Activated CD4-positive, alpha-beta T cell treated with anti-CD3 and anti-CD28 coated beads, Interleukin-2, Interleukin-4, amounts not matched to agents 100 ng/mL and 50 ng/mL, durations not matched to agents 16 hours and 8 hours (primary cell): ENCODE results near the gene POMP.
A peak's percentile ranks its signal among the peaks of the same experiment; 100 is the strongest.
"Not testable (repeated sequence)": the region's sequence is repeated elsewhere in the genome, so short reads cannot be mapped to it uniquely, and the experiment has no call there.

Experiments used
- DNase-seq: peaks from one replicate; pipeline ENCODE4 v3.0.0-alpha.2; 2020; ENCODE audit warnings: low spot score

The POMP gene

DNA sequence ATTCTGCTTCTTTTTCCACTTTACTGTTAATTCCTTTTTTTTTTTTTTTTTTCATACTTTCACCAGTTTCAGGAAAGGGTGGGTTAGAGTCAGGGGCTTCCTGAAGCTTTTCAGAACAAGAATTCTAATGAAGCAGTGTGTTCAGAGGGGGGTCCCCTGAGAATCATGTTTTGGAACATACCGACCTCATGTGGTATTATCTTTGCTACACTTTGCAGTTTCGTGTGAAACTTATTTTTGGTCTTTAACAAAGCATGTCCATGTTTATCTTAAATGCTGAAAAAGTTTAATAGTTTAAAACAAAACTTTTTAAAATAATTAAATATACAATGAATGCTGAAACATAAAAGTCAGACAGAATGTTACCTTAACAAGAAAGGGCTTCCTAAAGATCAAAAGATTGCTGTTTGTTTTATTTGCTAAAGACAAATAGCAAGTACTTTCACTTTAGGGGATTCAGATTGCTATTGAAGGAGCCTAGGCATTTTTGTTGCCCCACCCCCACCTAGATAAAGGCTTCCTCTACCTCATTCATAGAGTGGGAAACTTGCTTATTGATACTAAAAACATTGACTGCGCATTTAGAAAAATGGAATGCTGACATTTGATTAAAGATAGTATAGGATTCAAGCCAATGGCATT is 21.1 kb upstream of the POMP start:
- DNase-seq, result no peak

DNA sequence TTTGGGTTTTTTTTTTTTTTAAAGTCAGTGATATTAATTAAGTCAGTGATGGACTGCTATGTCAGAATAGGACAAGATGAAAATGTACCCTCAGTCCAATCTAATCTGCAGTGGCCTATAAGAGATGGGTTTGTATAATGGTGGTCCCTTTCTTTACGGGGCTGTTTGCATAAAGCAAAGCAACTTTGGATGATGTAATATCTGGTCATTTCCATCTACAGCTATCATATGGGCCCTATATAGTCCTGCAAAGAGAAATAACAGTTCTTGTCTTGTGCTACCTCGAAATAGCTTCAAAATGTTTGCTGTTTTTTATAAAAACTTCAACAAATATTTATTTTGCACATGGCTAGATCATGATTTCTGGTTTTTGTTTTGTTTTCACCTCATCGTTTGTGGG is 20.2 kb upstream of the POMP start:
- no peak for DNase-seq

DNA sequence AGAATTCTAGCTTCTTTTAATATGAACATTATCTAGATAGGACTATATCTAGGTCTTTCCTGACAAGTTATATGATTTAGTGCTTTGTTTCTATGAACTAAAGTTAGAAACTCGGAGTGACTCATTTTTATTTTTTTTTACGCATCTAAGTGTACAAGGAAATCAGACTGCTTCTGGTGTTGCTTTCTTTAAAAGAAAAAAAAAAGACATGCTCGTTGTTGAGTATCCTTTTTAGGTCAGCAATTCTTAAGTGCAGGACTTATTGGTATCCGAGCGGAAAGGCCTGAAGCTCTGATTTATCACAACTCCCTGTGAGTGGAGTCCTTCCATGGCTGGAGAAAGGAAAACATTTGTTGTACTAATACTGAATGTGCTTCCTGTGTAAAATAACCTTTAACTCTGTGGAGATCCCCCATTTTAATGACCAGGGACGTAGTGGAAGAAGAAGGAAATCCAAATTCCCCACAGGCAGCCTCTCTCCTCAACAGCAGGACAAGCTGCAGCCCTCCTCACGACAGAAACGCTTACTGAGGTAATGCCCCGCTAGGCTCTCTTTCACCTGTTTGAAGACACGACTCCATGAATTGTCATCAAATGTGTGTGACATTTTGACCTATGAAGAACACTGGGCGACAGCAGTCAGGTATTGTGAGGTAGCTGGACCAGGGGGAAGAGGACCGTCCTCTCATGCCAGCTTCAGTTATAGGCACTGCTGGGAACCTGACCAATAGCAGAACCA is 17.9 kb upstream of the POMP start:
- DNase-seq, result no peak

DNA sequence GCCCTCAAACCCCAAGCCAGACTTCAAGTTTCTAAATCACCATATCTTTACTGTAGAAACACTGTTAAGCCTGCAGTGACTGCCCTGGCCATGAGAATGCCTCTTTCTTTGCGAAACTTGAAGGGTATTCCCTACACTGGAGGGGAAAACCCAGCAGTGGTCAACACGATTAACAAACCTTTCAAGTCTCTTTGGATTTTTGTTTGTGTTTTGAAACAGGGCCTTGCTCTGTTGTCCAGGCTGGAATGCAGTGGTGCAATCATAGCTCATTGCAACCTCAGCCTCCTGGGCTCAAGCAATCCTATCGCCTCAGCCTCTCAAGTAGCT is 17.4 kb upstream of the POMP start:
- no peak for DNase-seq

DNA sequence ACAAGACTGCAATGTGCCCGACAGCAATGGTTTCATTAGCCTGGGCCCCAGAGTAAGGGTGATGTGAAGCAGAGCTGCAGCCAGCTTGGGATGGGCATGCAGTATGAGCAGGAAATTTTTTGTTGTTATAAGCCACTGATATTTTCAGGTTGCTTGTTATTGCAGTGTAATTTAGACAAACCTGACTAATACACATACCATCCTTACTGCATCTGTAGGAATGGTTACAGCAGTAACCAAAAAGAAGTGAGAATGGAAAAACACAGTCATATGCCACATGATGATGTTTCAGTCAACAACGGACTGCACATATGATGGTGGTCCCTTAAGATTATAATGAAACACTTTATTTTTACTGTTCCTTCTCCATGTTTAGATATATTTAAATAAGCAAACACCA is 8.6 kb upstream of the POMP start:
- DNase-seq, result peak; percentile 36

DNA sequence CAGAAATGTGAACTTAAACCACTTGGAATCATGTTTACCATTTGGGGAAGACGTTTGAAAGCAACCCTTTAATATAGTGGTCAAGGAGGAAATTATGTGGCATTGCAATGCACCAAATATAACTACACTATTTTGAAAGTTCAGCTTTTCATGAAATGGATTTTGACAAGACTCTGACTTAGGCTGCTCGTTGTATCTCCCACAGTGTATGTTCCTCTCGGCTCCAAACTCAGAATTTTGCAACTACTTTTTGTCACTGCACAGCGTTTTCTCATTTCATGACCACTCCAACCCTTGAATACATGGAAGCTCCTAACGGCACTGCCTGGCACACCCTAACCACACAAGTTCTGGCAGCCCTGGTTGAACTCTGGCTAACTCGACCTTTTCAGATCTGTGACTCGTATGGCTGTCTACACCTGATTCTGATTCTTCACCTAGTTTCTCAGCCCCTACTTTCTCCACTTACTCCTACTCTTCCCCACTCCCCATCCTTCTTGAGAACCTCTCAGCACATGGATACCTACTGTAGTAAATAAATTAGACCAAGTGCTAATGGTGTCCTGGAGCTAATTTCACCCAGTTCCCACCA is 7.0 kb upstream of the POMP start:
- DNase-seq, result no peak

DNA sequence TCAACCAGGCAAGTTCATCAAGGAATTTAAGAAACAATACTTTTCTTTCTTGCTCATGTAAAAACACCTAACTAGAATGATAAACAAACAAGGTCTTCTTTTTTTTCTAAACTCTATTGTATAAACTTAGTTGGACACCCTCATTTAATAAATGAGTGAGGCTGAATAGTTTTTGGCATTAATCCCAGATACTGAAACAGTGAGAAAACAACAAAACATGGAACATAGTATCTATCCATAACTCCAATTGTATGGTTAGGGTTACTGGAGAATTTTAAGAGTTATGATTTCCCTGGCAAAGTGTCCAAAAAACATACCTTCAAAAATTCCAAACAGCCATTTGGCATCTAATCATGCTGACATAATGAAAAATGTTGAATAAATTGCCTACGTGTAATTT is 5.8 kb upstream of the POMP start:
- no peak for DNase-seq

DNA sequence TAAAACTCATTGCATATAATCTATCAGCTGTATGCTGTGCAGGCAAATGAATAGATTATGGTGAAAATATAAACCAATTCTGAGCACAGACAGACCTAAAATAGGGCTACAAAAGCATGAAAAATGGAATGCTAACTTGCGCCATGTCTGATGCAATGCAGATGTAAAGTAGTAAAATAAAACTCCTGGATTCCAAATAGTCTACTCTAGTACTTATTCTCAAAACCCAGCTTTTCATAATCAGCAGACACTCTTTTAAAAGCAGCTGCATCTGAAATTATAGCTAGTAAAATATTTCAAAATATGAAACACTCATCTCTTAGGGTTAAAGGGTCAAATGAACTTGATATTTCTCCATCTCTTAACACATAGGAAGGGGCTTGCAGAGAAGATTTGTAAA is 4.7 kb upstream of the POMP start:
- no peak for DNase-seq

DNA sequence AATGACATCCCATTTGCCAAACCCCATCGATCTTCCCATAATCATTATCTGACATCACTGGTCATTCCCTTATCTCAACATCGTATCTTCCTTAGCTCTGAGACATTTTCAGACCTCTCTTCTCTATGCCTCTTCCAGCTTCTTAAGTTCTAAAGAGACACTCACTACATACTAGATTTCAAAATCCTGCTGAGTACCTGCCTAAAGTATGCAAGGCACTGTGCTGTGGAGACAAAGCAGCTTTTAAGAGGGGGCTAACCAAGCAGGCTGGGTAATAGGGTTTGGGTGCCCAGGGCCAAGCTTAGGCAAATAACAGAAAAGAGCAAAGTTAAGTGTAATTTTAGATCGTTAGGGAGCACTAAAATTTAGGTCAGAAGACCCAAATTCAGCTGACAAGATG is 3.4 kb upstream of the POMP start:
- no peak for DNase-seq

DNA sequence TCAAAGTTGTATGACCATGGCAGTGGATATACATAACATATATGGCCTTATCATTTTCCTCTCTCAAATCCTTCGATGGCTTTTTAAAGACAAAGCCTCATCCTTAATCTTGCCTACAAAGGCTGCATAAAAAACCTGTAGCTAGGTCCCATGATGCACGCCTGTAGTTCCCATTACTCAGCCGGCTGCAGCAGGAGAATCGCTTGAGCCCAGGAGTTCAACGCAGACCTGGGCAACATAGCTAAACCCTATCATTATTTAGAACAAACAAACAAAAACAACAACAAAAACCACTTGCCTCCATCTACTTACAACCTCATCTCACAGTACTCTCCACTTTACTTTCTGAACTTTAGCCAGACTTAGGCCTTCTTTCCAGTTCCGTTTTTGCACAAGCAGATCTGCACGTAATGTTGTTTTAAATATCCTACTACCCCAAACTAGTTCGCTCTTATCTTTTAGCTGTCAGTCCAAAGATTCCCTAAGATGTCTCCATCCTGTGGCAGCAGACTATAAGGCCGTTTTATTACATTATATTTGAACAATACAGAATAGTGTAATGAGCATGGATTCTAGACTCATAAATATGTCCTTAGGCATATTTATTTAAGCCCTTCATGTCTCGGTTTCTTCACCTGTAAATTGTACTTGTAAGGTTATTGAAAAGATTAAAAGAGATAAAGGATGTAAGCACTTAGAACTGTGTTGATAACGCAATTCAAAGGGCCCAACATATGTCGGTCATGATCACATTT is 969 bp upstream of the POMP start:
- DNase-seq, result no peak

DNA sequence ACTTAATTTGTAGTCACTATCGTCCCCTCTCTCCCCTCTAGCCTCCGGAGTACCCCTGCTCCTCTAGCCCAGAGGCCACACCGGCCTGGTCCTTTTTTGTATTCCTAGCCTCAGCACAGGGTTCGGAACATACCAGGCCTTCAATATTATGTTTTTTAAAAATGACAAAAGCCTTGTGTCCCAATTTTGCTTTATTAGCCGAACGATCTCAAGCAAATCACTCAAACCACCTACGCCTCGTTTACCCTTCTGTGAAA is 463 bp upstream of the POMP start:
- no peak for DNase-seq

DNA sequence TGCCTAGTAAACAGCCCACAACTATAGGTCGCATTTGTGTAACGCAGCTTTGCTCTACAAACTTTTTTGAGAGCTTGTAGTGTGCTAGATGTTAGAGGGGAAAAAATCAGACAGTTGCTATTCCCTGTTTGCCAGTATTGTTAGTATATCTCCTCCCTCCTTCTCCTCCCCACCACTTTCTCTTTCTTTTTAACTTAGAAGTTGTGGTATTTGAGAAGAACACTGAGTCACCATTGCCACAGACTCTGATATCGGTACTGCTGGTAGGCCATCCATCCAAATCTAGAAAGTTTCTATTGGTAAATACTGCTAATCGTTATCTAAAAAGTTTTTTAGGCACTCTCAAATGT is 666 bp downstream of the POMP start:
- DNase-seq, result peak; percentile 68

DNA sequence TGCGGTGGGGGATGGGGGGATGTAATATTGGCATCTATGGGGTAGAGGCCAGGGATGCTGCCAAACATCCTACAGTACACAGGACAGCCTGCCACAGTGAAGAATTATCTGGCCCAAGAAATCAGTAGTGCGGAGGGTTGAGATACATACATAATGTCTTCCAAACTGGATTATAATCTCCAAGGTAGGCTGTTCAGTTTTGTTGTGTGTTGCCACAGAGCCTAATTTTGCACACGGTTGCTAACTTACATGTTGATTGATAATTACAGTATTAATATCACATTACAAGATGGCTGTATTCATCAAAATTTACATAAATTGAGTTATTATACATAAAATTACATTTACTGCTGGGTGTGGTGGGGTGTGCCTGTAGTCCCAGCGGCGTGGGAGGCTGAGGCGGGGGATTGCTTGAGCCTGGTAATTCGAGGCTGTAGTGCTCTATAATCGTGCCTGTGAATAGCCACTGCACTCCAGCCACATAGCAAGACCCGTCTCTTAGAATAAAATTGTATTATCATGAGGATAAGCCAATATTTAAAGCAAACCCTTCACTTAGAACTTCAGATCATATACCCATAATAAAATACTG is 8.1 kb downstream of the POMP start:
- no peak for DNase-seq

DNA sequence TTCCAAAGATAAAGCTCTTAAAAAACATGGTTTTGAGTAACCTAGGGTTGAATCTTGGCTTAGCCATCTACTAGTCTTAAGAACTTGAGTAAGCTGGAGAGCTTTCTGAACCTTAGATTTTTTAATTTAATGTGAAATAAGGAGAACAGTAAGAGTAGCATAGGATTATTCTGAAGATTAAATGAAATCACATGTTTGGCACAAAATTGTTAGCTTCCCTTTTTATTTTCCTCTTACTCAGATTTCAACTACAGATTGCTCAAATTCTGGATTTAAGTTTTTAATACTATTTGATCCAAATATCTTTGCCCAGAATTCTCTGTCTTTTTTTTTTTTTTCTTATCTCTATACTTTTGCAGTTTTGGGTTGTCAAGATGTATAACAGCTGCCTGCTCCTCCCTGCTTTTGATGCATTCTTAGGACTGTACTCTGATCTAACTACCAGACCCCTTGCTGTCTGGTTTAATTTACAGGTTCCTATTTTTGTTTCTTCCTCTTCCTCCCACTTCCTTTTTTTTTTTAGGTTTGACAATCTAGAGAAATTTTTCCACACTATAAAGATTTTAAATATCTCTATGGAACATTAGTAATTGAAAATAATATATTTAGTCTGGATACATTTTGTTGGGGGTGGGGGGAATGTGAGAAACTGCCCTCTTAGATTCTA is 12.3 kb downstream of the POMP start:
- no peak for DNase-seq

DNA sequence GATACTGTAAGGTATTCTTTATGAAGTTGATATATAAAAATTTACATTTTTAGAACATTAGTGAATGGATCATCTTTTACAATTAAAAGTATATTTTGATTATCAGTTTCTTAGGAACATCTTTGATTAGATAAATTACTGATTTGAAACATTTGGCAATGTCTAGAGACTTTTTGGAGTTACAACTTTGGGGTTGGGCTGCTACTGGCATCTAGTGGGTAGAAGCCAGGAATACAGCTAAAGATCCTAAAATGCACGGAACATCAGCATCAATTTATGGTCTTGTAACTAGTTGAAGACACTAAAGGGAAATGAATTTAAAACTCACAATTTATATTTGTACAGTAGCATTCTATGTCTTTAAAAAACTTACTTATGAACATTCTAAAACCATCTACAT is 19.9 kb downstream of the POMP start:
- no peak for DNase-seq

DNA sequence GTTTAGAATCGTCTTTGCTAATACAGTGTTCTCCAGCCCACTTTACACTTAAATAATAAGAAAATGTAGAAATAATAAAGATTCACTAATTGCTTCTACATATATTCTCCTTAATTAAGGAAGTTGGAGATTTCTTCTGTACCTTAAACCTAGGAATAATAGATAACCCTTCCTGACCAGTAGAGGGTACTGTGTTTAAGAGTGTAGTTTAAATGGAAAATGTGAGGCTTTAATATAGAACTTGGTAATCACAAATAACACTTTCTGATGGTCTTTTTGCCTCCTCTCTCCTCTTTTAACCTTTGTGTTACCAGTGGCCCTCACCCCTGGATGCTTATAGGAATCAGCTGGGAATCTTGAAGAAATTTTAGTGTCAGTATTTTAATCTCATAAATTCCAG is 20.7 kb downstream of the POMP start:
- no peak for DNase-seq

DNA sequence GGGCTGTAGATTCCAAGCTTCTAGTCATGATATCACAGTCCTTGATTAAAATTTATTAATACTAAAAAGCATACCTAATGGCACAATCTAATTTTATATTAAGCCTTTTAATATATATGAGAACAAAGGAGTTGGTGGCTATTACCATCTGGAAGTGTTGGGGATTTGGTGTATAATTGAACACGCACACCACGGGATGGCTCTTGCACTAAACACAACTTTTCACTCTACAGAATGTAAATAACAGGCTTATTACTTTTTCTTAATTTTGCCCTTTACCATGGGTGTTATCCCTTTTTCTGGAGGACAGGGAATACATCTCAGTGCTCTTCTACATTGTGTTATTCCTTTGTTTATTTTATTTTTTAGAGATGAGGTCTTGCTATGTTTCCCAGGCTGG is 21.6 kb downstream of the POMP start:
- DNase-seq, result no peak

DNA sequence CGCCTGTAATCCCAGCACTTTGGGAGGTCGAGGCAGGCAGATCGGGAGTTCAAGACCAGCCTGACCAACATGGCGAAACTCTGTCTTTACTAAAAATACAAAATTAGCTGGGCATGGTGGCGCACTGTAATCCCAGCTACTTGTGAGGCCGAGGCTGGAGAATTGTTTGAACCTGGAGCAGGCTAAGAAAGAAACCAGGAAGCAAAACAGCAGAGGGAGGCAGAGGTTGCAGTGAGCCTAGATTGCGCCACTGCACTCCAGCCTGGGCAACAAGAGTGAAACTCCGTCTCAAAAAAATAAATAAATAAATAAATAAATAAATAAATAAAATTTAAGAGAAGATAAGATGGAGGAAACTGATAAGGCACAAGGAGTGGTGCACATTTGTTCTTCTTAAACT is 24.2 kb downstream of the POMP start:
- DNase-seq, result not testable (repeated sequence)

DNA sequence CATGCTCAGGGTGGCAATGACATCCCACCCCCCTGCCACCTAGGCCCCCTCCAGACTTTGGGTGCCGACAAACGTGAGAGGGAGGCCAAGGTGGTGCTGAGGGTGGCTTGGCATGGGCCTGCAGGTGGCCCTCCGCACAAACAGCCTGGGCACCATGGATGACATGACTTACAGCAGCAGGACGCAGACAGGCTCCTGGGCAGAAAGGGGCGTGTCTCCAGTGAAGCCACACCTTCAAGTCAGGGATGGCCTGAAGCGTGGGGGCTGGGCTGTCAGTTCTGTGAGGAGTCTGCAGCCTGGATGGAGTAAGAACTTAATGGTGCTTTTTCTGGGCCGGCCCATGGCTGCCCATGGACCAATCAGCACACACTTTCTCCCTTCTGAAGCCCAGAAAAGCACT is 25.3 kb downstream of the POMP start:
- no peak for DNase-seq

DNA sequence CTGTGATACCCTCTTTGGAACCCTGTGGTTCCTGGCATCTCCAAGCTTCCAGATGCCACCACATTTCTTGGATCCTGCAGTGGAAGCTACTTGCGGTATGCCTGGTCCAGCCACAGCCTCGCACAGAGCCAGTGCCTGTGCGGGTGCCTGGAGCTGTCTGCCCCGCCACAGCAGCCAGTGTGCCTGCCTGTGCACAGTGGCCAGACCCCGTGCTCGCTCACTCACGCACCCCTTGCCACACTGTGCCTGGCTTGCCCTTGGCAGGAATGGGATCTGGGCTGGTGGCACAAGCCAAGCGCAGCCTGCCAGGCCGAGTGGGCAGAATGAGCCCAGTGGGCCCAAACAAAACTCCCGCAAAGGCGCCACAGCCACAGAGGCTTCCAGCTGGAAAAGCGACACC is 26.2 kb downstream of the POMP start:
- DNase-seq, result no peak

DNA sequence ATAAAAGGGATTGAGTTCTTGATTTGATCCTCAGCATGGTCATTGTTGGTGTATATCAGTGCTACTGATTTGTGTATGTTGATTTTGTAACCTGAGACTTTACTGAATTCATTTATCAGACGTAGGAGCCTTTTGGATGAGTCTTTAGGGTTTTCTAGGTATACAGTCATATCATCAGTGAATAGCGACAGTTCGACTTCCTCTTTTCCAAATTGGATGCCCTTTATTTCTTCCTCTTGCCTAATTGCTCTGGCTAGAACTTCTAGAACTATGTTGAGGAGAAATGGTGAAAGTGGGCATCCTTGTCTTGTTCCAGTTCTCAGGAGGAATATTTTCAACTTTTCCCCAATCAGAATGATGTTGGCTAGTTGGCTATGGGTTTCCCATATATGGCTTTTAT is 27.0 kb downstream of the POMP start:
- no peak for DNase-seq

DNA sequence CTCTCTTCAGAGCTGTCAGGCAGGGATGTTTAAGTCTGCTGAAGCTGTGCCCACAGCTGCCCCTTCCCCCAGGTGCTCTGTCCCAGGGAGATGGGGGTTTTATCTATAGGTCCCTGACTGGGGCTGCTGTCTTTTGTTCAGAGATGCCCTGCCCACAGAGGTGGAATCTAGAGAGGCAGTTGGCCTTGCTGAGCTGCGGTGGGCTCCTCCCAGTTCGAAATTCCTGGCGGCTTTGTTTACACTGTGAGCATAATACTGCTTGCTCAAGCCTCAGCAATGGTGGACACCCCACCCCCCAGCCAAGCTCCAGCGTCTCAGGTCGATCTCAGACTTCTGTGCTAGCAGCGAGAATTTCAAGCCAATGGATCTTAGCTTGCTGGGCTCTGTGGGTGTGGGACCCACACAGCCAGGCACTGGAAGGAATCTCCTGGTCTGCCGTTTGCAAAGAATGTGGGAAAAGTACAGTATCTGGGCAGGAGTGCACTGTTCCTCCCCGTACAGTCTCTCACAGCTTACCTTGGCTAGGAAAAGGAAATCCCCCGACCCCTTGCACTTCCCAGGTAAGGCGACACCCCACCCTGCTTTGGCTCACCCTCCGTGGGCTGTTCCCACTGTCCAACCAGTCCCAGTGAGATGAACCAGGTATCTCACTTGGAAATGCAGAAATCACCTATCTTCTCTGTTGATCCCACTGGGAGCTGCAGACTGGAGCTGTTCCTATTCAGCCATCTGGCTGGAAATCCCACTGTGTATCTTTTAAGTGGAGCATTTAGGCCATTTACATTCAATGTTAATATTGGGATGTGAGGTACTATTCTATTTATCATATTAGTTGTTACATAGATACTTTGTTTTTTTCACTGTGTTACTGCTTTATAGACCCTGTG is 34.9 kb downstream of the POMP start:
- DNase-seq, result not testable (repeated sequence)
